ENCODE results near the gene PYCR2.
"Not testable (repeated sequence)": the region's sequence is repeated elsewhere in the genome, so short reads cannot be mapped to it uniquely, and the experiment has no call there.

PYCR2 gene

DNA sequence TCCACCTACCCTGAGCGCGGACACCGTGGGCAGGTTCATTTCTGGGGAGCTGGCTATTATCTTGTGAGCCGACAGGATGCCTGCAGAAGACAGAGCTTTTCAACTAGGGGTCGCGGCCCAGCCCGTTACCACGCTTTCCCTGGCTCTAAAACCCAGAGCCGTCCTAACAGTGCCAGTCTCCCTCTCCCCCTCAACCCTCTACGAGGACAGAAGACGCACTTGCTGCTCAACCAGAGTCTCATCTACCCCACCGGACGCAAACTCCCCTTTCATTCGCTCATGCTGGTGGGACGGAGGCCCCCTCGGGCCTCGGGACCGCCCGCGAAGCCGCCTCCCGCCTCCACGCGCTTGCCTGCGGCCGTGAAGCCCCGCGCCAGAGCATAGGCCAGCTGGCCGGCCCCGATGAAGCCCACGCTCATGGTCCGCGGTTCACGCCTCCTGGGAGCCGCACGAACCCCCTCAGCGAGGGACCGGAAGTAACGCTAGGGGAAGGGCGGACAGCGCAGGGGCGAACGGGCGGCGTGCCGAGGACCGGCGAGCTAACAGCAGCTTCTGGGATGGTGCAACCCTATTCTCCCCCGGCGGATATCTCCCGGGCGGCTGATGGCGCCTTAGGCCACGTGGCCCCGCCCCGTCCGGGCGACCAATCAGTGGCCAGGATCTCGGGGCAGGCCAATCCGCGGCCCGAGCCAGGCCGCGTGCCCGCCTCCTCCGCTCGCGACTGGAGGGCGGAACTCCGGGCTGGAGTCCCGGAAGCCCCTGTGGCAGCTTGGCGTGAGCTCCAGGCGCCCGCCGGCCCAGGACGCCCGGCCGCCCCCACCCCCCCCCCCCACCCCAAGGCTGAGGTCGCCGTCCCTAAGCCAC, at the start of gene PYCR2:
TSS of gene PYCR2 (minus strand) at position 559 of the 864 bp plus-strand sequence. CDS start at position 419, 140 bp downstream.
- TF ChIP-seq CTCF (IDR thresholded peaks at IDR 0.05; ENCODE audit: insufficient read depth, missing control alignments): no peak
- FAIRE-seq (no peak), DNase-seq (ENCODE audit: insufficient read length, low spot score) (peak; percentile 100)

DNA sequence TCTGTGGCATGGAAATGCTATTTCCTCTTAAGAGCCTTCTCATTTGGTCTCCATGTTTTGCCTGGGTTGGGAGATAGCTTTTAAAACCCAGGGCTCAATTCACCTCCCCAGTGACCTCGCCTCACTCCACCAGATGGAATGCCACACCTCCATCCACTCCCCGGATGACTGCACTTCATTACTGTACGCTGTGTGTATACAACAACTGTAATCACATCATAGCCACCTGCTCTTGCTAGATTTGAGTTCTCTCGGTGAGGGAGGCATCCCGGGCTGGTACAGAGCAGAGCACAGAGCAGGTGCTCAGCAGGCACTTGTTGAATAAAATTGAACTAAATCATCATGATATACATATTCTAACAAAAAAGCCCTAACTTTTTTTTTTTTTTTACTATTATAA, 49.1 kb upstream of the PYCR2 start:
- DNase-seq (ENCODE audit: insufficient read length, low spot score) (no peak), FAIRE-seq (no peak)

DNA sequence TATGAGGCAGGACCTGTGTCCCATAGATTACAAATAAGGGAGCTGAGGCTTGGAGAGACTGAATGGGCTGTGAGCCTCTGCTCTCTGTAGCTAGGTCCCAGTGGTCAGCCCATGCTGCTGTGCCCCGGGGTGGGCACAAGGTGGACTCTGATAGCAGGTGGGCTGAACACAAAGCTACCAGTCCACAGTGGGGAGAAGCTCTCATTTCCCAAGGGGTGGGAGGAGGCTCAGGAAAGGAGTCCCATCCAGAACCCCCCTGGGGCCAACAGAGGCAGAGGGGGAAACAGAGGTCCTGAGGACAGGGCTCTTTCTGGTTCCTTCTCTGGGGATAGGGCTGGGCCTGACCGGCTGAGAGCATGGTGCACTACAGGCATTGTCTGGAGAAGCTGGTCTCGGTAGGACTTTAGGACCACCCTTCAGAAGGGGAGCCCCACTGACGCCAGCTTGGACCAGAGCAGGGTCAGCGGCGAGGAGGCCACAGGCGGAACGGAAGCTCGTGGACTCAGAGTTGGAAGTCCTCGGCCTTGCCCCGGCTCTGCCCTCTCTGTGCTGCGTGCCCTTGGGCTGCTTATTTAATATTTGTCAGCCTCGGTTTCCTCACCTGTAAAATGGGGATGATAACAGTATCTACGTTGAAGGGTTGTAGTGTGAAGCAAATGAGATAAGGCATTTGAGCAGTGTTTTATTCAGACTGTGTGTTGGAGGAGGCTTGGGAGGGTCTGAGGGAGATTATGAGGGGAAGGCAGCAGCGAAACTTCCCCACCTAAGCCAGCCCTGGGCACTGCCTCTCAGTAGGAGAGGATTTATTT, 48.5 kb upstream of the PYCR2 start:
- FAIRE-seq: no peak
- TF ChIP-seq CTCF (IDR thresholded peaks at IDR 0.05; ENCODE audit: insufficient read depth, missing control alignments): no peak
- no peak for DNase-seq (ENCODE audit: insufficient read length, low spot score)

More for the DNA sequence above, 49.1 kb upstream of the PYCR2 start:
- TF ChIP-seq CTCF (IDR thresholded peaks at IDR 0.05; ENCODE audit: insufficient read depth, missing control alignments): no peak

- FAIRE-seq; DNase-seq (ENCODE audit: insufficient read length, low spot score): not testable (repeated sequence)
These were observed 46.6 kb upstream of the PYCR2 start for GRCh38 chr1:225970592-225971157.

DNA sequence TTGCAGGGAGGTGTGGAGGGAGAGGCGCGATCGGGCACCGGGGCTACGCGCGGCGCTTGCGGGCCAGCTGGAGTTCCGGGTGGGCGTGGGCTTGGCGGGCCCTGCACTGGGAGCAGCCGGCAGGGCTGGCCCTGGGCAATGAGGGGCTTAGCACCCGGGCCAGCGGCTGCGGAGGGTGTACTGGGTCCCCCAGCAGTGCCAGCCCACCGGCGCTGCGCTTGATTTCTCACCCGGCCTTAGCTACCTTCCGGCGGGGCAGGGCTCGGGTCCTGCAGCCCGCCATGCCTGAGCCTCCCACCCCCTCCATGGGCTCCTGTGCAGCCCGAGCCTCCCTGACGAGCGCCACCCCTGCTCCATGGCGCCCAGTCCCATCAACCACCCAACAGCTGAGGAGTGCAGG, 45.7 kb upstream of the PYCR2 start:
- FAIRE-seq: not testable (repeated sequence)

GRCh38 chr1:225965231-225965630, 41.2 kb upstream of the PYCR2 start:
- no peak for TF ChIP-seq CTCF (IDR thresholded peaks at IDR 0.05; ENCODE audit: insufficient read depth, missing control alignments)
- DNase-seq (ENCODE audit: insufficient read length, low spot score) (no peak), FAIRE-seq (no peak)

More for the DNA sequence above, 45.7 kb upstream of the PYCR2 start:
- not testable (repeated sequence) for DNase-seq (ENCODE audit: insufficient read length, low spot score)

- TF ChIP-seq CTCF (IDR thresholded peaks at IDR 0.05; ENCODE audit: insufficient read depth, missing control alignments): no peak
- DNase-seq (ENCODE audit: insufficient read length, low spot score): no peak
- FAIRE-seq: no peak
These were observed 39.9 kb upstream of the PYCR2 start for GRCh38 chr1:225963735-225964530.
